Measurements from ENCODE around the gene CD1C.
A peak's percentile ranks its signal among the peaks of the same experiment; 100 is the strongest.
"Not testable (repeated sequence)": the region's sequence is repeated elsewhere in the genome, so short reads cannot be mapped to it uniquely, and the experiment has no call there.

CD1C gene

DNA sequence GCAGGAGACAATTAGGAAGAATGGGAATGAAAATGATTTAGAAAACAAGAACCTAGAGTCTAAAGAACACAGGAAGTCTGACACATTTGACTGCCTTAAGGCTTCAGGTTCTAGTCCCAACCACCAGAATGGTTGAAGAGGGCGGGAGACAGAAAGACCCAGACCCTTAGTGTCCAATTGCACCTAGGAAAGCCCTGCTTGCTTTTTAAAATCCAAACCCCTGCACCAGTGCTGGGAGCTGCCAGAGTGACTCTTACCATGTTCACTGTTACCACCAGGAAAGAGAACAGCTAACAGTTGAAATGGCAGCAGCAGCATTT lies 41.3 kb downstream of the CD1C start:
- Mint-ChIP-seq H3K4me1 (ENCODE audit: low read depth) (peaks cover 23% of the 10 kb centered on the region), H3K9me3 (no peaks in the 10 kb centered on the region), H3K27ac (no peak overlapping the region), H3K27me3 (no peaks in the 10 kb centered on the region), H3K4me3 (no peak overlapping the region), H3K36me3 (ENCODE audit: low read depth) (peaks cover 15% of the 10 kb centered on the region)
- intact Hi-C loops (cut with micrococcal nuclease) = loop anchor here (10.0 kb wide), 1 partner anchor 164 kb away; no protein-coding TSS in a partner anchor

DNA sequence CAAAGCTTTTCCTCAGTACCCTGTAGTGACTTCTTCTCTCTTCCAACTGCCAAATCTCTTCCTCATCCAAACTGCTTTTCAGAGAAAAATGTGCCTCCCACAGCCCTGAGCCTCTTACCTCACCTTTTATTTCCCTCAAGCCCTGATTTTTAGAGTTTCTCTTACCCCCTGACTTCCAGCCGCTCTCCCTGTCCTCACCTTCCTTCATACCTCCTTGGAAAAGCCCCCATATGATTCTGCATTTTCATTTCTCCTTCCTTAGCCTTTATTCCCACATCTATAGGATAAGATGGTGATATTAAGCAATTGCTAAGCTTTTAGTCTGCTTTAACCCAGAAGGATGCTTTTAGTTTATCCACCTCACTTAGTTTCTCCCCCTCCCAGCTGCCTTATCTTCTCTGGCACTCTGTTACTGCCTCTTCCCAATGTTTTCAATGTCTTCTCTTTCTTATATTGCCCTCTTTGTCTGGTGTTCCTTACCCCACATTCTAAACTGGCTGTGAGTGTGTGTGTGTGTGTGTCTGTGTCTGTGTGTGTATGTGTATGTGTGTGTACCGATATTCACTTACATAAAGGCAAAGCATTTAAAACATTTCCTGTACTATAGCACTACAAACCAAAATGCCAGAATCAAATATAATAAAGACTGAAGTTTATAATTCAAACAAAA lies 41.9 kb downstream of the CD1C start, which contains the start of gene CD1B:
CD1B (minus strand) TSS at position 51 of the 670 bp plus-strand sequence. CDS start 108 bp downstream, outside the sequence.
- no peak within 1 kb of the TSS for H3K4me3 Mint-ChIP-seq
- intact Hi-C loops (cut with micrococcal nuclease) = loop anchor here (10.0 kb wide), 1 partner anchor 163 kb away; no protein-coding TSS in a partner anchor
- no peak within 1 kb of the TSS for H3K27ac Mint-ChIP-seq
- peaks cover 15% of the 10 kb centered on the region for H3K36me3 Mint-ChIP-seq (ENCODE audit: low read depth)
- H3K4me1 Mint-ChIP-seq (ENCODE audit: low read depth) = peaks cover 26% of the 10 kb centered on the region
- H3K27me3 Mint-ChIP-seq = no peaks in the 10 kb centered on the region
- no peaks in the 10 kb centered on the region for H3K9me3 Mint-ChIP-seq

DNA sequence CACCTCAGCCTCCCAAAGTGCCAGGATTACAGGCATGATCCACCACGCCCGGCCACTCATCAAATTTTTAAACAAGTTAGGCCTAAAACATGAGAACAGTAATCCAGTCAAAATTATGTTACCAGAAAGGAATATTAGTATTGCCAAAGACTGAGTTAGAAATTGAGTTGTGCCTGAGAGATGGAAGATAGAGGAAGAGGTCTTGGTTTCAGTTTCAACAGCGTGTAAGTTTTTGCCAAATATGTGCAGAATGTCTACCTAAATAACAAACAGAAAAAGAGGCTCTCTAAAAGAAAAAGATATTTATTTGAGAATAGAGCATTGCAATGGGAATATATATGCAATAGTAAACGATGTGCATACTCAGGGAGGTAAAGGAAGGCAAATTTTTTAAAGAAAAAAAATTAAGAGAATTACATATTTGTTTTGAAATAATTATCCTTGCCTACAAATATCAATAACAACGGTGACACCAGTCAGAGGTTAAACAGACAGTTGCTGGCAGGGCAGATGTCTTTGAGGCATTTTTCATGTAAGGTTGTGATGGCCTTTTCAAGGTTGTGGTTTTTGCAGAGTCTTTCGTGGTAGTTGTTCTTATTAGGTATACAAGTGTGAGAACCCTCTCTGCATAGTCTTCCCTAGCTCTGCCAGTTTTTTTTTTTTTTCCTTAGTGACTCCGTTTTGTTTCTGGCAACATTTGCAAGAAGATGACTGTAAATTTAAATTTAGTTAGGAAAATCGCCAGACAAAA lies 43.9 kb downstream of the CD1C start:
- Mint-ChIP-seq H3K4me1 (ENCODE audit: low read depth) (peaks cover 23% of the 10 kb centered on the region), H3K9me3 (peaks cover 12% of the 10 kb centered on the region), H3K4me3 (peak overlapping the region; percentile 37), H3K27me3 (no peaks in the 10 kb centered on the region), H3K36me3 (ENCODE audit: low read depth) (peaks cover 17% of the 10 kb centered on the region), H3K27ac (peak overlapping the region; percentile 54)
- intact Hi-C loops (cut with micrococcal nuclease) = loop anchor here (10.0 kb wide), 1 partner anchor 161 kb away; no protein-coding TSS in a partner anchor

DNA sequence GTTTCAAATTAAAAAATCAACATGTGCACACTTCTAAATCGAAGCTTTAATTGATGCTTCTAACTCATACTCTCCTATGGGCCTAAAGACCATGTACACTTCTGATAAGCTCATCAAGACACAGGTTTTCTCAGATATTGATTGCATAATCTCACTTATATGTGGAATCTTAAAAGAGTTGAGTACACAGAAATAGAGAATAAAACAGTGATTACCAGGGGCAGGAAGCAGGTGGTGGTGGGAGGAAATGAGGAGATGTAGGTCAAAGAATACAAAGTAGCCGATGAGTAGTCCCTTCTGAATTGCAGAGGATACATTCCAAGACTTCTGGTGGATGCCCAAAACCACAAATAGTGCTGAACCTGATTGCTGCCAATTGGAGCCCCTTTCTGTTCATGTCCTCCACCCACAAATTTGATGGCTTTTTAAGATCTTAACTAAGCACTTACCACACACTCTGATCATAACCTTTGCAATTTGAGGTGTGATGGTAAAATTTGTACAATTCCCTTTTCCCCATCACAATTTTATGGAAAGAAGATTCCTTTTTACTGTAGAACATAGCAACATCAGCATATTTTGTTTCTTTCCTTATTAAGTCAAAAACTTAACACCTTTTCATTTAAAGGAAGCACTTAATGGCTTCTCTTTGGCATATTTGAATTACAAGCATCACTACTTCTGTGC lies 44.9 kb downstream of the CD1C start:
- H3K4me3 Mint-ChIP-seq = no peak overlapping the region
- H3K9me3 Mint-ChIP-seq = peaks cover 12% of the 10 kb centered on the region
- H3K4me1 Mint-ChIP-seq (ENCODE audit: low read depth) = peaks cover 23% of the 10 kb centered on the region
- intact Hi-C loops (cut with micrococcal nuclease) = loop anchor here (10.0 kb wide), 1 partner anchor 160 kb away; no protein-coding TSS in a partner anchor
- no peak overlapping the region for H3K27ac Mint-ChIP-seq
- H3K36me3 Mint-ChIP-seq (ENCODE audit: low read depth) = peaks cover 6% of the 10 kb centered on the region
- peaks cover 3% of the 10 kb centered on the region for H3K27me3 Mint-ChIP-seq

DNA sequence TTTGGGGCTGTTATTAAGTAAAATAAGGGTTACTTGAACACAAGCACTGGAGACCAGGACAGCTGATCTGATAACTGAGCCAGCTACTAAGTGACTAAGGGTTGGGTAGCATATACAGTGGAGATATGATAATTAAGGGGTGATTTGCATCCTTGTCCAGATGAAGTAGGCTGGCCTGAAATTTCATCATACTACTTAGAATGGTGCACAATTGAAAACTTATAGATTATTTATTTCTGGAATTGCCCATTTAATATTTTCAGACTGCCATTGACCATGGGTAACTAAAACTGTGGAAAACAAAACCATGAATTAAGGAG lies 45.5 kb downstream of the CD1C start:
- intact Hi-C loops (cut with micrococcal nuclease) = loop anchor here (10.0 kb wide), 1 partner anchor 160 kb away; no protein-coding TSS in a partner anchor
- Mint-ChIP-seq H3K27ac (no peak overlapping the region), H3K4me3 (no peak overlapping the region), H3K9me3 (peaks cover 12% of the 10 kb centered on the region), H3K36me3 (ENCODE audit: low read depth) (peaks cover 6% of the 10 kb centered on the region), H3K27me3 (peaks cover 3% of the 10 kb centered on the region), H3K4me1 (ENCODE audit: low read depth) (peaks cover 26% of the 10 kb centered on the region)

DNA sequence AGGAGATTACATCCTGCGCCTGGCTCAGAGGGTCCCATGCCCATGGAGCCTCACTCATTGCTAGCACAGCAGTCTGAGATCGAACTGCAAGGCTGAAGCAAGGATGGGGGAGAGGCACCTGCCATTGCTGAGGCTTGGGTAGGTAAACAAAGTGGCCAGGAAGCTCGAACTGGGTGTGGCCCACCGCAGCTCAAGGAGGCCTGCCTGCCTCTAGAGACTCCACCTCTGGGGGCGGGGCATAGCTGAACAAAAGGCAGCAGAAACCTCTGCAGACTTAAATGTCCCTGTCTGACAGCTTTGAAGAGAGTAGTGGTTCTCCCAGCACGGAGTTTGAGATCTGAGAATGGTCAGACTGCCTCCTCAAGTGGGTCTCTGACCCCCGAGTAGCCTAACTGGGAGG lies 46.7 kb downstream of the CD1C start:
- not testable (repeated sequence) for H3K27me3 Mint-ChIP-seq; H3K27ac Mint-ChIP-seq; H3K4me3 Mint-ChIP-seq; H3K36me3 Mint-ChIP-seq (ENCODE audit: low read depth)
- intact Hi-C loops (cut with micrococcal nuclease) = loop anchor here (10.0 kb wide), 1 partner anchor 158 kb away; no protein-coding TSS in a partner anchor
- Mint-ChIP-seq H3K4me1 (ENCODE audit: low read depth) (peaks cover 30% of the 10 kb centered on the region), H3K9me3 (peaks cover 12% of the 10 kb centered on the region)

Measured in dendritic cell treated with granulocyte-macrophage colony-stimulating factor and Interleukin-4, amounts not matched to agents 40 ng/mL and 50 ng/mL, for 4 days (primary cell).